NCI-H2227 treated with DMSO at 0.1 percent for 48 hours (cell line): Measurements from ENCODE around the gene CDK6.

Source experiments
- DNase-seq: peaks from one replicate; lab custom pipeline; 2025; lab: John Stamatoyannopoulos, UW

The CDK6 gene

GRCh38 chr7:92588561-92588960 is 247.8 kb downstream of the CDK6 start:
- DNase-seq, result no peak

GRCh38 chr7:92586841-92587240 is 249.5 kb downstream of the CDK6 start:
- no peak for DNase-seq

GRCh38 chr7:92586403-92586802 is 250.0 kb downstream of the CDK6 start:
- DNase-seq, result no peak

- no peak for DNase-seq
Observed at GRCh38 chr7:92584953-92585352, 251.4 kb downstream of the CDK6 start.

- no peak for DNase-seq
Observed at GRCh38 chr7:92582948-92583347, 253.4 kb downstream of the CDK6 start.

- no peak for DNase-seq
Observed at GRCh38 chr7:92576296-92576695, 260.1 kb downstream of the CDK6 start.

GRCh38 chr7:92569137-92569536 is 267.2 kb downstream of the CDK6 start:
- no peak for DNase-seq

- DNase-seq, result no peak
Observed at GRCh38 chr7:92567460-92567859, 268.9 kb downstream of the CDK6 start.

GRCh38 chr7:92563345-92563744 is 273.0 kb downstream of the CDK6 start:
- no peak for DNase-seq

GRCh38 chr7:92560602-92561001 is 275.8 kb downstream of the CDK6 start:
- DNase-seq, result no peak

GRCh38 chr7:92557808-92558362 is 278.5 kb downstream of the CDK6 start:
- no peak for DNase-seq

- DNase-seq, result no peak
Observed at GRCh38 chr7:92557249-92557648, 279.1 kb downstream of the CDK6 start.
